PC-9 (cell line): Measurements from ENCODE around the gene PHF21A.

Experiments used
- EZH2 ChIP-seq: fragments of 200-600 bp; sonication (generic); IDR thresholded peaks from 2 replicates; pipeline ENCODE4 v1.8.0; 2017; ENCODE audit warnings: antibody characterized with exemption, low read depth
- TF ChIP-seq, protein P1 (sequence below): fragments of 200-600 bp; sonication (generic); conservative IDR thresholded peaks from 2 replicates; pipeline ENCODE4 v1.6.1; 2017; ENCODE audit warnings: mixed run types, antibody characterized with exemption, mild to moderate bottlenecking, moderate library complexity

DNA sequence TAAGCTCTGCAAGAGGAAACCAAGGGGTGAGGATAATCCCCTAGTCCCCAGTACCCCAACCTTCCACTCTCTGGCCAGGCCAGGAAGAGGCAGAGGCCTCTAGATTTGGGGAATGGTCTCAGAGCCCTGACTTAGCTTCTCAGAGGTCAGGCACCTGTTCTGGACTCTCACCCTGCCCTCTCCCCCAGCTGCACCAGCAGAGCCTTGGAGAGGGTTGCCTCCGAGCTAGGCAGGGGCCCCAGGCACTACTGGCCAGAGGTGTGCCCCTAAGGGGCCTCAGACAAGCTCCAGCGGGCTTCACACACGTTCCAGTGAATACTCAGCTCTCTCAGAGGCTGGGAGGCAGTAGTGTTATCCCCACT is 222.2 kb downstream of the PHF21A start:
- TF ChIP-seq, protein P1, sequence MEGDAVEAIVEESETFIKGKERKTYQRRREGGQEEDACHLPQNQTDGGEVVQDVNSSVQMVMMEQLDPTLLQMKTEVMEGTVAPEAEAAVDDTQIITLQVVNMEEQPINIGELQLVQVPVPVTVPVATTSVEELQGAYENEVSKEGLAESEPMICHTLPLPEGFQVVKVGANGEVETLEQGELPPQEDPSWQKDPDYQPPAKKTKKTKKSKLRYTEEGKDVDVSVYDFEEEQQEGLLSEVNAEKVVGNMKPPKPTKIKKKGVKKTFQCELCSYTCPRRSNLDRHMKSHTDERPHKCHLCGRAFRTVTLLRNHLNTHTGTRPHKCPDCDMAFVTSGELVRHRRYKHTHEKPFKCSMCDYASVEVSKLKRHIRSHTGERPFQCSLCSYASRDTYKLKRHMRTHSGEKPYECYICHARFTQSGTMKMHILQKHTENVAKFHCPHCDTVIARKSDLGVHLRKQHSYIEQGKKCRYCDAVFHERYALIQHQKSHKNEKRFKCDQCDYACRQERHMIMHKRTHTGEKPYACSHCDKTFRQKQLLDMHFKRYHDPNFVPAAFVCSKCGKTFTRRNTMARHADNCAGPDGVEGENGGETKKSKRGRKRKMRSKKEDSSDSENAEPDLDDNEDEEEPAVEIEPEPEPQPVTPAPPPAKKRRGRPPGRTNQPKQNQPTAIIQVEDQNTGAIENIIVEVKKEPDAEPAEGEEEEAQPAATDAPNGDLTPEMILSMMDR = no peak
- TF ChIP-seq EZH2 = no peak
